Measurements from ENCODE around the gene PYGL.
"Not testable (repeated sequence)": the region's sequence is repeated elsewhere in the genome, so short reads cannot be mapped to it uniquely, and the experiment has no call there.

The PYGL gene

GRCh38 chr14:50943943-50944646 lies at the start of gene PYGL:
PYGL (minus strand) TSS chr14:50944483; CDS start chr14:50944403, 80 bp downstream.
- DNase-seq: no peak

- no peak for DNase-seq
These were observed 41.6 kb upstream of the PYGL start for GRCh38 chr14:50985859-50986331.

GRCh38 chr14:50985124-50985858 lies 41.0 kb upstream of the PYGL start:
- DNase-seq: no peak

GRCh38 chr14:50984036-50984710 lies 39.9 kb upstream of the PYGL start:
- no peak for DNase-seq

- DNase-seq: no peak
These were observed 35.9 kb upstream of the PYGL start for GRCh38 chr14:50979941-50980850.

- DNase-seq: no peak
These were observed 34.6 kb upstream of the PYGL start for GRCh38 chr14:50978888-50979287.

- DNase-seq: no peak
These were observed 34.2 kb upstream of the PYGL start for GRCh38 chr14:50978529-50978871.

DNA sequence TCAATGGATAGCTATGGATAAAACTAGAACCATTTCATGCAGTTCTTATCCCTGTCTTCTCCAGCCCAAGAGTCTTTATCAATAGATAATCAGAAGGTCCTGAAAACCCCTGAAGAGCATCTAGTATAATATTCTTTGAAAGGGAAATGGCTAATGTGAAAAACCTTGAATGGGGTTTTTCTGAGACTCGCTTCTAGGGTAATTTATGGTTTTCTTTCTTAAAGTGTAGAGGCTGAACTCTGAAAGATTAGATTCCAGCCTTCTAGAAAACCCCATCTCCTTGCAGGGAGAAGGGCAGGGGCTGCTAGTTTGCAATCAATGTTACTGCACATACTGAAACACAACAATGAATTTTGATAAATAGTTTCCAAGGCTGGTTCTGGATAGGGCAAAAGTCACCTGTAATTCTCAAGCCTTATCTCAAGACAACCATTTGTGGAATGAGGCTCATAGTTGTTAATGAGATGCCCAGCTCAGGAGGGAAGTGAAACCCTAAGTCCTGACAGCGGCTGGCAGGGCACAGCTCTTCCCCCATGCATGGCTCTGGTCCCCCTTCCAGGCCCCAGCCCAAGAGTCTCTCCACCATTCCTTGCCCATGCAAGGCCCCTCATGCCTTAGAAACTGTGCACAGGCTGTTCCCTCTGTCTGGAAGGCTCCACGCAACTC lies 33.7 kb upstream of the PYGL start:
- DNase-seq: no peak

DNA sequence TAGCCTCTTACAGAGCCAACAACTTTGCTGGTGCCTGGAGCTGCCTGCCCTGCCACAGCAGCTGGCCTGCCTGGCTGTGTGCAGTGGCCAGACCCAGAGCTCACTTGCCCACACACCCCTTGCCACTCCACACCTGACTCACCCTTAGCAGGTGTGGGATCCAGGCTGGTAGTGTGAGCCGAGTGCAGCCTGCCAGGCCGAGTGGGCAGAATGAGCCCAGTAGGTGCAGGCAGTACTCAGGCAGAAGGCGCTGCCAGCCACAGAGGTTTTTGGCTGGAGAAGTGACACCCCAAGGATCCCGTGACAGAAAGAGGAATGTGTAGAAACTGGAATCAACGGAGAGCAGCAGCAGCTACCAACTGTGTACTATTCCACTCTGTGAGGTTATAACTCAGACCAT lies 29.8 kb upstream of the PYGL start:
- no peak for DNase-seq

DNA sequence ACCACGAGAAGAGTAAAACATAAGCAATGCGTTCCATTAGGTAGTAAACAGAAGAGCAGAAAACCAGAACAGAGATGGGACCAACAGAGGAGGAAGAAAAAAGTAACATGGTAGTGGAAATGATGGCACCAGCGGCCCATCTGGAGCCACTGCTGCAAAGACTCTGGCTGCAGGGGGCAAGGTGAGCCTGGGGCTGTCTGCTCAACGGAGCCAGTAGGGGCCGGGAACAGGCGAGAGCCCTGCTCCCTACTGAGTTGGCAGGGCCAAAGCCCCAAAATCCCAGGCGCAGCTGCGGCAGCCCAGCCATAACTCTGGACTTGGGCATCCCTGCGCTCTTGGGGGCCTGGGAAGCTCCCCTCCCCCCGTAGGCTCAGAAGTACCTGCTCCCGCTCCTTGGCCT lies 28.5 kb upstream of the PYGL start:
- no peak for DNase-seq

DNA sequence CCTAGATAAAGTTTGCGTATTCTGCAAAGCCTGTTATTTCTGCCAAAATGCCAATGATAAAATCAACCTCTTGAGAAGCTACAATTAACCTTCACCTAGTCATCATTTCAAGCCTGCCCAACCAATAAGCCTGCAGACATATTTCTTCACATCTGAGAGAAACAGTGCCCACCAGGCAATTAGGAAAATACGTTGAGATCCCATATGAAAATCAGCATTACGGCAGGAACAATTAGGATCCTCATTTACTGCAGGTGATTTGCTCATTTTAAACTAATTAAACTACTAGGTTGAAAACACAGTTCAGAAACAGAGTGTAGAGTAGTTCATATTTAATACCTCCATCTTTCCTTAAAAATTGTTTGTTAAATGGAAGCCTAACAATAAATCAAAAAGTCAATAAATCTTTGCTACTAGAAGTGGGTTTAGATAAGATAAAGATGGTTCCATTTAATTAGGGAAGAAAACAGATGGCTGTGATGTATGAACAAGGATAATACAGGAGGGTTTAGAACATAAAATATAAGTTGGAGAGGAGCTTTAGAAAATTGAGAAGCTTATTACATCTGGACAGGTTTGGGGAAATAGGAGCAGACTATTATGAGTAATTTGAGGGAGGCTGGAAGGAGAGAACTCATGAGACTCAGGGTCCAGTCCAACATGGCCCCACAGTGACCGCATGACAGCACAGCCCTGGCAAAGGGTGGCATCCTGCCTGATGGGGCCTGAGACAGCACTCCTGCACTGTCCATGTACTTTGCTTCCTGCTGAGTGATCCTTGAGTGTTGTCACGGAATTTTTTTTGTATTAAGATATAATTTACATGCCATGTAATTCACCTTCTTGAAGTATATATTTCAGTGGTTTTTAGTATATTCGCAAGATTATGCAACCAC lies 26.9 kb upstream of the PYGL start:
- DNase-seq: no peak

GRCh38 chr14:50967790-50968189 lies 23.5 kb upstream of the PYGL start:
- no peak for DNase-seq

GRCh38 chr14:50967103-50967502 lies 22.8 kb upstream of the PYGL start:
- no peak for DNase-seq

- no peak for DNase-seq
These were observed 20.6 kb upstream of the PYGL start for GRCh38 chr14:50964683-50965390.

DNA sequence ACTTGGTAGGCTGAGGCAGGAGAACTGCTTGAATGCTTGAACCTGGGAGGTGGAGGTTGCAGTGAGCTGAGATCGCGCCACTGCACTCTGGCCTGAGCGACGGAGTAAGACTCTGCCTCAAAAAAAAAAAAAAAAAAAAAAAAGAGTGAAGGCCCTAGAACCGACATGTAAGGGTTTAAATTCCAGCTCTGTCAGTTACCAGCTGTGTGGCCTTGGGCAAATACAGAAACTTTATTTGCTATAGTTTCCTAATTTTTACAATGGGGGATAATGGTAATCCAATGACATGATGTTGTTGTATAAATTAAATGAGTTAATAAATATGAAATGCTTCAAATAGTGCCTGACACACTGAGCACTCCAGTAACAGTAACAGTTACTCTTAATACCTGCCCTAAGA lies 19.6 kb upstream of the PYGL start:
- no peak for DNase-seq

DNA sequence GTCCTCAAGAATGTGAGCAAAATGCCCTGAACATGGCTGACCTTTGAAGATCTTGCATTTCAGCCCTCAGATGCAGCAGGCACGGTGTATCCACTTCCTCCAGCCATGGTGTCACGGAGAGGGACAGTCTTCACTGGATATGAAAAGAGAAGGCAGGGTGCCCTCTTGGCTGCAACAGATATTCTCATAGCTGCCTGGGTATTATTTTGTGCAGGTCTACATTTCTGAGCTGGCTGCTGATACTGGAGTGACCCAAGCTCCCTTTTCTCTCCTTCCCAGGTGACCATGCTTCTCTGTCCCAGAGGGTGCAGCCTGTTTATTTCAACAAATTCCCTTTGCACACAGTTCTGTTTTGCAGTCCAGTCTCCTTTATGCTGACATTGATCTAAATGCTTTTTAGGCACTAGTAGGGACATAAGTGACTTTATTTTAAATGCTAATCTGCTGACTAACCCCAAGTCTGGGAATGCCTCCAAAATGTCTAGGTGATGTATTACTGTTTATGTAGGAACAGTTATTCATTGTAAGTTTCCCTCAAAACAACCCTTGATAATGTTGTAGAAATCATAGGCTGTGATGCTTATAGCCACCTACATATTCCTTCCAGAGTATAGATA lies 17.4 kb upstream of the PYGL start:
- DNase-seq: no peak

DNA sequence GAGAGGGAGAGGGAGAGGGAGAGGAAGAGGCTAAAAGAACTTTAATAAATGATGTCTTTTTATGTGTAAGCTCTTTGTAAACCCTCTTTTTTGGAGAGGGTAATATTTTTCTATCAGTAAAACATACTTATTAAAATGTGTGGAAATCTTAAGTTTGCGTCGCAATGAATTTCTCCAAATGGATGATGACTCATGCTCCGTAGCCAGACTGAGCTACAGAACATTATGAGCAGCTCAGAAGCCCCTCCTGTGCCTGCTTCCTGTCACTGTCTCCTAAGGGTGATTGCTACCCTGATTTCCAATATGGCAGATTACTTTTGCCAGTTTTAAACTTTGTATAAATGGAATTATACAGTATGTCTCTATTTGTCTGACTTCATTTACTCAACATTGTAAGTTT lies 13.0 kb upstream of the PYGL start:
- no peak for DNase-seq

GRCh38 chr14:50956421-50956820 lies 12.1 kb upstream of the PYGL start:
- not testable (repeated sequence) for DNase-seq

DNA sequence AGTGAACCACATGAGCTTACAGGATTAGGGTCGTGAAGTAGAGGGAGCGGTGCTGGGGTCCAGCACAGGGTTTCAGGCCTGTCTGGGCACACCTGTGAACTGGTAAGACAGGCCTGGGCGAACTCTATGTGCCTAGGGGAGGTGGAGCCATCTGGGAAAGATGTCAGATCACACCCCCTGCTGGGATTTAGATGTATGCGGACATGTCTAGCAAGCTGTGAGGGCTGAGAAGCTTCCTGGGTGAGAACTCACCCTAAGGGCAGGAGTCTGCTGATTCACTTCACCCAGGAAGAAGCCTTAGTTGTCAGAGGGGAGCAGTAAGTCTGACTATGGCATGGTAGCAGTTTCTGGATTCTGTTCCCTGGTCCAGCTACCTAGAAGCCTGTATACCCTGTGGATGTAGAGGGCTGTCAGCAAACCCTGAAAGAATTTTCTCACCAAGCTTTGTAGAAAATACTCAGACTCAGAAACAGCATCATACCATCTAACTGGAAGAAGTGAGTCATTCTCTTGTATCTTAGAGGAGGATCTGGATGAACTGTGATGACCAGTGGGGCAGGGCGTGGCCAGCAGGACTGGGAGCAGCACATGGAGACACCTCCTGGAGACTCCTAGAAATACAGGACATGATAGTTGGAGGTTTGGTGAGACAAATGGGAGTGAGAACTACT lies 11.2 kb upstream of the PYGL start:
- DNase-seq: no peak

All from activated CD4-positive, alpha-beta T cell treated with anti-CD3 and anti-CD28 coated beads, Interleukin-2, amount 50 U/mL, for 1 hour (primary cell).